Prostate gland (tissue), 2 donors: Measurements from ENCODE around the gene HNRNPAB. TPM values are rescaled to one million over a fixed set of nuclear protein-coding genes. Genes with fewer than 3 reads are reported as not detected.

ENCODE experiments used
- DNase-seq: peaks from one replicate; pipeline ENCODE4 v3.0.0-alpha.2; 2019; ENCODE audit warnings: low spot score
- H3K27ac ChIP-seq, 2 donors: fragments of 200-600 bp; sonication (generic); 2 replicates each; pipeline ENCODE4 v1.5.1; 2017 to 2019
- H3K27me3 ChIP-seq: fragments of 200-600 bp; sonication (generic); replicated peaks from 2 replicates; pipeline ENCODE4 v1.5.1; 2019; ENCODE audit not compliant: insufficient read depth
- H3K36me3 ChIP-seq, 2 donors: fragments of 200-600 bp; sonication (generic); 1 replicate in 1 of 2; 2 replicates in 1 of 2; pipeline versions ENCODE4 v1.5.1 to v1.8.1; 2017 to 2019
- H3K4me1 ChIP-seq: fragments of 200-600 bp; sonication (generic); replicated peaks from 2 replicates; pipeline ENCODE4 v1.5.1; 2019
- H3K4me3 ChIP-seq, 2 donors: fragments of 200-600 bp; sonication (generic); 2 replicates each; pipeline ENCODE4 v1.5.1; 2017 to 2019
- H3K9me3 ChIP-seq: fragments of 200-600 bp; sonication (generic); 2 replicates; pipeline ENCODE4 v1.5.1; 2017
- CTCF ChIP-seq, 4 experiments: fragments of 200-600 bp in 2 of 4; fragments of 450-650 bp in 2 of 4; sonication (generic) in 2 of 4; IDR thresholded peaks; 1 replicate in 3 of 4; 2 replicates in 1 of 4; pipeline ENCODE4 v1.5.1; 2016 to 2019; ENCODE audit warnings: antibody characterized with exemption in 4 of 4, mild to moderate bottlenecking in 2 of 4, moderate library complexity in 2 of 4
- POLR2A ChIP-seq: fragments of 450-650 bp; IDR thresholded peaks from one replicate; pipeline ENCODE4 v1.6.1; 2016; ENCODE audit warnings: antibody characterized with exemption, mild to moderate bottlenecking
- POLR2AphosphoS5 ChIP-seq: sonication (generic); formaldehyde crosslinking; IDR thresholded peaks from one replicate; pipeline ENCODE4 v1.6.1; 2017; ENCODE audit warnings: antibody characterized with exemption
- WGBS: methylation state at CpG from one replicate; pipeline ENCODE4 v1.1.5; 2018; 5-methylcytosine and 5-hydroxymethylcytosine counted together
- intact Hi-C: fragments of 100-400 bp; cut with DNase I; formaldehyde crosslinking; loops from one replicate; pipeline ENCODE4 v1.14.2; 2022
- total RNA-seq, 2 donors: library from RNA; depleted of rRNA; stranded (reverse); fragments of >200 nt; gene quantifications; one replicate each; pipeline ENCODE4 v1.1.0, GENCODE V29; 2016

The HNRNPAB gene
- total RNA-seq, 2 donors from 2014 or later, result 73.1 to 104 TPM

- H3K4me1 ChIP-seq, result peaks cover 12% of the 10 kb centered on the region
- intact Hi-C loops, result no loop called here
- peak overlapping the region; percentile 96 for H3K27ac ChIP-seq
- 75% methylated on average over 11 of the region's 11 CpGs for WGBS
- no peaks in the 10 kb centered on the region for H3K9me3 ChIP-seq
- peak overlapping the region; percentile 88 to 90 for H3K4me3 ChIP-seq
- no peaks in the 10 kb centered on the region for H3K27me3 ChIP-seq
- DNase-seq, result no peak
- peaks cover 0 to 6% of the 10 kb centered on the region in 2 donors for H3K36me3 ChIP-seq
- TF ChIP-seq POLR2A (no peak), POLR2AphosphoS5 (no peak), CTCF (IDR thresholded peaks at IDR 0.05) (no peak)
These were observed 28.6 kb downstream of the HNRNPAB start for GRCh38 chr5:178232920-178233429.

- Histone ChIP-seq H3K36me3 (peaks cover 0 to 4% of the 10 kb centered on the region in 2 donors), H3K9me3 (no peaks in the 10 kb centered on the region), H3K27ac (no peak overlapping the region), H3K27me3 (no peaks in the 10 kb centered on the region), H3K4me3 (no peak overlapping the region), H3K4me1 (peaks cover 12% of the 10 kb centered on the region)
- intact Hi-C loops, result no loop called here
- DNase-seq, result no peak
- TF ChIP-seq CTCF (IDR thresholded peaks at IDR 0.05) (no peak), POLR2AphosphoS5 (no peak), POLR2A (no peak)
- 80% methylated on average over 7 of the region's 7 CpGs for WGBS
These were observed 29.9 kb downstream of the HNRNPAB start for GRCh38 chr5:178234121-178234749.

GRCh38 chr5:178234750-178235587, 30.6 kb downstream of the HNRNPAB start:
- 25% methylated on average over 11 of the region's 12 CpGs for WGBS
- Histone ChIP-seq H3K4me3 (no peak overlapping the region), H3K4me1 (peaks cover 12% of the 10 kb centered on the region), H3K27ac (no peak overlapping the region), H3K9me3 (no peaks in the 10 kb centered on the region), H3K27me3 (no peaks in the 10 kb centered on the region), H3K36me3 (no peaks in the 10 kb centered on the region)
- TF ChIP-seq POLR2AphosphoS5, result peak; percentile 13
- peak in 3 of 4 experiments; percentile 56 to 67 (median 63) for TF ChIP-seq CTCF (IDR thresholded peaks at IDR 0.05)
- TF ChIP-seq POLR2A, result no peak
- peak; percentile 57 for DNase-seq
- intact Hi-C loops, result no loop called here

- Histone ChIP-seq H3K27me3 (no peaks in the 10 kb centered on the region), H3K4me3 (no peak overlapping the region), H3K4me1 (peaks cover 12% of the 10 kb centered on the region), H3K9me3 (no peaks in the 10 kb centered on the region), H3K36me3 (no peaks in the 10 kb centered on the region), H3K27ac (no peak overlapping the region)
- intact Hi-C loops, result no loop called here
- no peak for DNase-seq
- WGBS, result 90% methylated on average over 3 of the region's 3 CpGs
- TF ChIP-seq POLR2A (no peak), CTCF (IDR thresholded peaks at IDR 0.05) (no peak), POLR2AphosphoS5 (no peak)
These were observed 31.2 kb downstream of the HNRNPAB start for GRCh38 chr5:178235588-178235974.
